AG04450 (cell line): ENCODE measurements around the gene COPG1. TPM values are rescaled to one million over a fixed set of nuclear protein-coding genes. Genes with fewer than 3 reads are reported as not detected.

ENCODE experiments used
- CTCF ChIA-PET: fragments of 300-600, 350-600 bp; formaldehyde crosslinking; extraction: SDS; loops from one replicate; lab custom pipeline; 2022; ENCODE audit warnings: antibody characterized with exemption, inconsistent platforms; lab: Charles Lee
- POLR2A ChIA-PET: fragments of 350-600 bp; formaldehyde crosslinking; extraction: SDS; loops from one replicate; lab custom pipeline; 2021; ENCODE audit warnings: antibody characterized with exemption, inconsistent platforms; lab: Yijun Ruan, JAX
- DNase-seq: peaks from one replicate; pipeline ENCODE4 v3.0.0-alpha.2; 2011; ENCODE audit warnings: low read depth, low spot score
- H3K27ac ChIP-seq: one replicate; pipeline ENCODE4 v1.5.1; 2012; ENCODE audit warnings: low read depth, low read length, control low read depth
- H3K27me3 ChIP-seq: one replicate; pipeline ENCODE4 v1.6.0; 2012; ENCODE audit warnings: low read length; ENCODE audit not compliant: control insufficient read depth, insufficient read depth
- H3K4me3 ChIP-seq: 2 replicates; pipeline ENCODE4 v1.5.1; 2011; ENCODE audit warnings: mild to moderate bottlenecking, low read depth, low read length, control low read depth
- H3K9me3 ChIP-seq: 2 replicates; pipeline ENCODE4 v1.5.1; 2012; ENCODE audit warnings: low read length; ENCODE audit not compliant: control insufficient read depth, insufficient read depth
- polyA plus RNA-seq: library from polyadenylated mRNA; depleted of rRNA; stranded (reverse); fragments of >200 nt; gene quantifications from 2 replicates; pipeline ENCODE4 v1.2.3, GENCODE V29; 2011; rRNA removed
- small RNA-seq: library from RNA; depleted of rRNA; stranded (forward); fragments of <200 nt; gene quantifications from one replicate; pipeline ENCODE3, GENCODE V24; 2012; ENCODE audit warnings: low read depth; ENCODE audit not compliant: insufficient read length
- TF ChIP-seq, protein P1 (sequence below): IDR thresholded peaks from 2 replicates; pipeline ENCODE4 v1.5.1; 2011; ENCODE audit warnings: low read depth, low read length, control low read depth, inconsistent platforms

The COPG1 gene
- polyA plus RNA-seq, 1 experiment: 229 TPM

DNA sequence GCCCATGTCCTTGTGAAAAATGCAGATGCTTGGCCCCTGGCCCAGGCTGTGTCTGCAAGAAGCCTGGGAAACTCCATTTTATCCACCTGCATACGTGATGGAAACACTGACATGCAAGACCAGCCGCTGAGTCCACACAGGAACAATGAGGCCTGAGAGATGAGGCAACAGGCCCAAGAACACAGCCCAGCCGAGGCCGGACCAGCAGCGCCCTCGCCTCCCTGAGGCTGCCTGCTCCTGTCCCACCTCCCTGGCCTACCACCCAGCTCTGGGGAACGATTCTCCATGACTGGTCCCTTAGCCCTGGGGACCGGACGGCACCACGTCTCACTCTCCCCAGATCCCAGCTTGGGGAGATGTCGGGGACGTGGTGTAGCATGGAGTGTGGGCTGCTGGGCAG, 76.7 kb downstream of the COPG1 start:
- Histone ChIP-seq H3K27me3 (no peaks in the 10 kb centered on the region), H3K4me3 (no peak overlapping the region), H3K27ac (no peak overlapping the region), H3K9me3 (no peaks in the 10 kb centered on the region)
- TF ChIP-seq, protein P1, sequence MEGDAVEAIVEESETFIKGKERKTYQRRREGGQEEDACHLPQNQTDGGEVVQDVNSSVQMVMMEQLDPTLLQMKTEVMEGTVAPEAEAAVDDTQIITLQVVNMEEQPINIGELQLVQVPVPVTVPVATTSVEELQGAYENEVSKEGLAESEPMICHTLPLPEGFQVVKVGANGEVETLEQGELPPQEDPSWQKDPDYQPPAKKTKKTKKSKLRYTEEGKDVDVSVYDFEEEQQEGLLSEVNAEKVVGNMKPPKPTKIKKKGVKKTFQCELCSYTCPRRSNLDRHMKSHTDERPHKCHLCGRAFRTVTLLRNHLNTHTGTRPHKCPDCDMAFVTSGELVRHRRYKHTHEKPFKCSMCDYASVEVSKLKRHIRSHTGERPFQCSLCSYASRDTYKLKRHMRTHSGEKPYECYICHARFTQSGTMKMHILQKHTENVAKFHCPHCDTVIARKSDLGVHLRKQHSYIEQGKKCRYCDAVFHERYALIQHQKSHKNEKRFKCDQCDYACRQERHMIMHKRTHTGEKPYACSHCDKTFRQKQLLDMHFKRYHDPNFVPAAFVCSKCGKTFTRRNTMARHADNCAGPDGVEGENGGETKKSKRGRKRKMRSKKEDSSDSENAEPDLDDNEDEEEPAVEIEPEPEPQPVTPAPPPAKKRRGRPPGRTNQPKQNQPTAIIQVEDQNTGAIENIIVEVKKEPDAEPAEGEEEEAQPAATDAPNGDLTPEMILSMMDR: no peak
- no peak for DNase-seq
- ChIA-PET POLR2A (interaction anchor here (1.4 kb wide), 1 partner anchor 10 kb away, joined by 8 read pairs; a partner anchor contains a TSS), CTCF (no interaction called here)

DNA sequence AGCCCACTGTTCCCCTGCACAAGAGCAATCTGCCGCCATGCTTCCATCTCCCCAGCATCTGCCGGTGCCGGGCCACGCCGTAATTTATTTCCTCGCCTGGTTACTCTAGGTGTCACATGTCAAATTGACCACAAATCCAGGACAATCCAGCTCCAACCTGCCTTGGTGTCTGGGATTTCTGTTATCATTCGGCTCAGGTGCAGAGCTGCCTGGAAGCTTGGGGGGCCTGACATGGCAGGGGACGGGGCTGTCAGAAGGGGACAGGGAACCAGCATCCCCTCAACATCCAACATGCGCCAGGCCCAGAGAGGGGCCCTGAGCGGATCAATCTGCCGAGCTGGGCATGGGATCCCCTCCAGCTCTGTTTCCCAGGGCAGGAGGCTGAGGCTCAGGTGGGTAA, 77.2 kb downstream of the COPG1 start:
- Histone ChIP-seq H3K9me3 (no peaks in the 10 kb centered on the region), H3K27ac (no peak overlapping the region), H3K27me3 (no peaks in the 10 kb centered on the region), H3K4me3 (no peak overlapping the region)
- CTCF ChIA-PET: no interaction called here
- TF ChIP-seq, protein P1: no peak
- POLR2A ChIA-PET: interaction anchor here (1.4 kb wide), 1 partner anchor 10 kb away, joined by 8 read pairs; a partner anchor contains a TSS
- no peak for DNase-seq

Small RNA genes lying within 50 kb of the gene (small RNA-seq; reads per million reads assigned to genes)
- gene MIR6826 (not detected), gene RPS27P12 (not detected)

Other genes starting within 250 kb of the COPG1 start
- gene EFCC1, start 248.3 kb upstream of the COPG1 start, polyA plus RNA-seq: 0.27 and 0.35 TPM in 2 replicates
- not detected in 2 replicates for gene GP9, start 188.8 kb upstream of the COPG1 start, polyA plus RNA-seq
- gene RAB43, start 127.8 kb upstream of the COPG1 start, polyA plus RNA-seq: 6.9 and 14.6 TPM in 2 replicates
- 29.7 and 34.3 TPM in 2 replicates for gene ISY1, start 88.5 kb upstream of the COPG1 start, polyA plus RNA-seq
- 265 and 305 TPM in 2 replicates for gene CNBP, start 65.7 kb upstream of the COPG1 start, polyA plus RNA-seq
- 19.9 and 22.6 TPM in 2 replicates for gene HMCES, start 29.3 kb downstream of the COPG1 start, polyA plus RNA-seq
- gene EFCAB12, start 179.0 kb downstream of the COPG1 start, polyA plus RNA-seq: 0.07 and 0.19 TPM in 2 replicates
- gene MBD4, start 190.3 kb downstream of the COPG1 start, polyA plus RNA-seq: 26.2 and 35.6 TPM in 2 replicates
- gene IFT122, start 190.6 kb downstream of the COPG1 start, polyA plus RNA-seq: 14.0 and 14.3 TPM in 2 replicates